ENCODE data around the gene CLDN5.

GRCh38 chr22:19509191-19509590, 15.0 kb downstream of the CLDN5 start:
- TF ChIP-seq EZH2 (IDR thresholded peaks at IDR 0.05), result no peak
- no peak for TF ChIP-seq POLR2AphosphoS5 (IDR thresholded peaks at IDR 0.05; ENCODE audit: borderline replicate concordance, low read depth, low read length)
